ENCODE results near the gene TMEM132D. TPM values are rescaled to one million over a fixed set of nuclear protein-coding genes. Genes with fewer than 3 reads are reported as not detected.

TMEM132D gene
- total and polyA plus RNA-seq, 7 donors, result 0.01 TPM; not detected in 6

- Histone ChIP-seq H3K27ac (no peak overlapping the region), H3K9me3 (no peaks in the 10 kb centered on the region), H3K4me1 (no peaks in the 10 kb centered on the region), H3K27me3 (ENCODE audit: insufficient read depth in 3 of 3, low read length in 2 of 3) (no peaks in the 10 kb centered on the region), H3K36me3 (ENCODE audit: insufficient read depth in 1 of 2, low read depth in 1 of 2) (no peaks in the 10 kb centered on the region), H3K4me3 (no peak overlapping the region)
- intact Hi-C loops (cut with DNase I), result no loop called here
- WGBS, 3 donors, result 55 to 76% (median 55%) methylated on average over 5 of the region's 5 CpGs
- DNase-seq (no peak), ATAC-seq (no peak)
- TF ChIP-seq CTCF (IDR thresholded peaks at IDR 0.05), result no peak
Measured at GRCh38 chr12:129791396-129791795, 112.4 kb downstream of the TMEM132D start.

- Histone ChIP-seq H3K4me3 (no peak overlapping the region), H3K36me3 (ENCODE audit: insufficient read depth in 1 of 2, low read depth in 1 of 2) (no peaks in the 10 kb centered on the region), H3K27me3 (ENCODE audit: insufficient read depth in 3 of 3, low read length in 2 of 3) (no peaks in the 10 kb centered on the region), H3K4me1 (no peaks in the 10 kb centered on the region), H3K9me3 (no peaks in the 10 kb centered on the region), H3K27ac (no peak overlapping the region)
- ATAC-seq (no peak), DNase-seq (no peak)
- intact Hi-C loops (cut with DNase I), result no loop called here
- no peak for TF ChIP-seq CTCF (IDR thresholded peaks at IDR 0.05)
Measured at GRCh38 chr12:129790930-129791329, 112.9 kb downstream of the TMEM132D start.

- 35 to 54% (median 46%) methylated on average over 6 of the region's 6 CpGs for WGBS, 3 donors
- no peak for ATAC-seq
Measured at GRCh38 chr12:129790331-129790730, 113.5 kb downstream of the TMEM132D start.

GRCh38 chr12:129789921-129790320, 113.9 kb downstream of the TMEM132D start:
- H3K4me3 ChIP-seq, result no peak overlapping the region
- no peak for ATAC-seq
- no peaks in the 10 kb centered on the region for H3K4me1 ChIP-seq
- no peak for DNase-seq
- 92 to 93% (median 92%) methylated on average over 14 of the region's 14 CpGs for WGBS, 3 donors
- H3K27me3 ChIP-seq (ENCODE audit: insufficient read depth in 3 of 3, low read length in 2 of 3), result no peaks in the 10 kb centered on the region
- no peak overlapping the region for H3K27ac ChIP-seq
- no peaks in the 10 kb centered on the region for H3K36me3 ChIP-seq (ENCODE audit: insufficient read depth in 1 of 2, low read depth in 1 of 2)
- no peak for TF ChIP-seq CTCF (IDR thresholded peaks at IDR 0.05)
- no peaks in the 10 kb centered on the region for H3K9me3 ChIP-seq
- intact Hi-C loops (cut with DNase I), result no loop called here

More at GRCh38 chr12:129790331-129790730, 113.5 kb downstream of the TMEM132D start:
- Histone ChIP-seq H3K4me3 (no peak overlapping the region), H3K27ac (no peak overlapping the region), H3K9me3 (no peaks in the 10 kb centered on the region), H3K27me3 (ENCODE audit: insufficient read depth in 3 of 3, low read length in 2 of 3) (no peaks in the 10 kb centered on the region), H3K36me3 (ENCODE audit: insufficient read depth in 1 of 2, low read depth in 1 of 2) (no peaks in the 10 kb centered on the region), H3K4me1 (no peaks in the 10 kb centered on the region)
- TF ChIP-seq CTCF (IDR thresholded peaks at IDR 0.05), result no peak
- intact Hi-C loops (cut with DNase I), result no loop called here
- DNase-seq, result no peak

GRCh38 chr12:129788506-129789084, 115.2 kb downstream of the TMEM132D start:
- no peaks in the 10 kb centered on the region for H3K4me1 ChIP-seq
- H3K27me3 ChIP-seq (ENCODE audit: insufficient read depth in 3 of 3, low read length in 2 of 3), result no peaks in the 10 kb centered on the region
- DNase-seq, result no peak
- intact Hi-C loops (cut with DNase I), result no loop called here
- no peak overlapping the region for H3K27ac ChIP-seq
- WGBS, 3 donors, result 69 to 85% (median 83%) methylated on average over 9 of the region's 9 CpGs
- no peak overlapping the region for H3K4me3 ChIP-seq
- no peak for TF ChIP-seq CTCF (IDR thresholded peaks at IDR 0.05)
- no peaks in the 10 kb centered on the region for H3K9me3 ChIP-seq
- ATAC-seq, result no peak
- no peaks in the 10 kb centered on the region for H3K36me3 ChIP-seq (ENCODE audit: insufficient read depth in 1 of 2, low read depth in 1 of 2)

All from psoas muscle (tissue), 8 donors.